Tibial nerve (tissue), 3 donors: Measurements from ENCODE around the gene ZNF835.

Source experiments
- POLR2A ChIP-seq, 2 donors: fragments of 450-650 bp; IDR thresholded peaks; one replicate each; pipeline ENCODE4 v1.6.1; 2017; ENCODE audit warnings: antibody characterized with exemption in 2 of 2, mild to moderate bottlenecking in 2 of 2, moderate library complexity in 2 of 2
- TF ChIP-seq, protein P1 (sequence below), 5 experiments: fragments of 200-600 bp in 3 of 5; fragments of 450-650 bp in 2 of 5; sonication (generic) in 3 of 5; IDR thresholded peaks; one replicate each; pipeline ENCODE4 v1.5.1; 2016 to 2019; ENCODE audit warnings: antibody characterized with exemption in 5 of 5, mild to moderate bottlenecking in 3 of 5, moderate library complexity in 2 of 5

DNA sequence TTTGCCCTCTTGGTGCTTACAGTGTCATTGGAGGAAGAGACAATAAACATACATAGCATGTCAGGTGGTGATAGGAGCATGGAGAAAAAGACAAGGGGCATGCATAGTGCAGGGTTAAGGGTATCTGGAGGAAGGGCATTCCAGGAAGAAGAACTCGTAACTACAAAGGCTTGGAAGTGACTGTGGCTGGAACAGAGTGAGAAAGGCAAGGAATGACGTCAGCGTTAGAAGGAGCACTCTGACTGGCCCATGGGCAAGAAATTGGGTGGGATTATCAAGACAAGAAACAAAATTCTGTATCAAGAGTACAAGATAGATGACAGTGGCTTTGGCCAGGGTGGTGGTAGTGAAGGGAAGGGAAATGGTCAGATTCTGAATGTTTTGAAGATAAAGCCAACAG lies 17.4 kb downstream of the ZNF835 start:
- TF ChIP-seq, protein P1, sequence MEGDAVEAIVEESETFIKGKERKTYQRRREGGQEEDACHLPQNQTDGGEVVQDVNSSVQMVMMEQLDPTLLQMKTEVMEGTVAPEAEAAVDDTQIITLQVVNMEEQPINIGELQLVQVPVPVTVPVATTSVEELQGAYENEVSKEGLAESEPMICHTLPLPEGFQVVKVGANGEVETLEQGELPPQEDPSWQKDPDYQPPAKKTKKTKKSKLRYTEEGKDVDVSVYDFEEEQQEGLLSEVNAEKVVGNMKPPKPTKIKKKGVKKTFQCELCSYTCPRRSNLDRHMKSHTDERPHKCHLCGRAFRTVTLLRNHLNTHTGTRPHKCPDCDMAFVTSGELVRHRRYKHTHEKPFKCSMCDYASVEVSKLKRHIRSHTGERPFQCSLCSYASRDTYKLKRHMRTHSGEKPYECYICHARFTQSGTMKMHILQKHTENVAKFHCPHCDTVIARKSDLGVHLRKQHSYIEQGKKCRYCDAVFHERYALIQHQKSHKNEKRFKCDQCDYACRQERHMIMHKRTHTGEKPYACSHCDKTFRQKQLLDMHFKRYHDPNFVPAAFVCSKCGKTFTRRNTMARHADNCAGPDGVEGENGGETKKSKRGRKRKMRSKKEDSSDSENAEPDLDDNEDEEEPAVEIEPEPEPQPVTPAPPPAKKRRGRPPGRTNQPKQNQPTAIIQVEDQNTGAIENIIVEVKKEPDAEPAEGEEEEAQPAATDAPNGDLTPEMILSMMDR (IDR thresholded peaks at IDR 0.05) = no peak
- TF ChIP-seq POLR2A (IDR thresholded peaks at IDR 0.05) = no peak
